Retinal pigment epithelial cell (primary cell): ENCODE measurements around the gene VWC2L.

Source experiments
- DNase-seq: peaks from one replicate; pipeline ENCODE4 v3.0.0-alpha.2; 2010; ENCODE audit warnings: low read depth
- H3K4me3 ChIP-seq: 2 replicates; pipeline ENCODE4 v1.5.1; 2011; ENCODE audit warnings: mild to moderate bottlenecking, low read length, control low read depth, moderate library complexity
- CTCF ChIP-seq: conservative IDR thresholded peaks from 2 replicates; pipeline ENCODE4 v1.5.1; 2011; ENCODE audit warnings: low read depth, low read length, control low read depth, inconsistent platforms

Gene VWC2L

GRCh38 chr2:214378455-214379103, 32.3 kb upstream of the VWC2L start:
- DNase-seq, result no peak
- H3K4me3 ChIP-seq, result no peak overlapping the region
- peak; percentile 22 for TF ChIP-seq CTCF

GRCh38 chr2:214379227-214379626, 31.6 kb upstream of the VWC2L start:
- no peak for TF ChIP-seq CTCF
- no peak overlapping the region for H3K4me3 ChIP-seq
- peak; percentile 18 for DNase-seq

GRCh38 chr2:214380681-214381080, 30.2 kb upstream of the VWC2L start:
- DNase-seq, result no peak
- TF ChIP-seq CTCF, result no peak
- H3K4me3 ChIP-seq, result no peak overlapping the region

GRCh38 chr2:214382229-214382628, 28.6 kb upstream of the VWC2L start:
- no peak for DNase-seq
- no peak for TF ChIP-seq CTCF

GRCh38 chr2:214386720-214387119, 24.1 kb upstream of the VWC2L start:
- no peak for TF ChIP-seq CTCF
- DNase-seq, result no peak
- H3K4me3 ChIP-seq, result no peak overlapping the region

More at GRCh38 chr2:214382229-214382628, 28.6 kb upstream of the VWC2L start:
- H3K4me3 ChIP-seq, result no peak overlapping the region

GRCh38 chr2:214389334-214389733, 21.5 kb upstream of the VWC2L start:
- TF ChIP-seq CTCF, result no peak
- no peak overlapping the region for H3K4me3 ChIP-seq
- DNase-seq, result no peak

GRCh38 chr2:214393796-214394195, 17.1 kb upstream of the VWC2L start:
- DNase-seq, result no peak
- no peak for TF ChIP-seq CTCF
- H3K4me3 ChIP-seq, result no peak overlapping the region
